ENCODE data around the gene S1PR1.

DNA sequence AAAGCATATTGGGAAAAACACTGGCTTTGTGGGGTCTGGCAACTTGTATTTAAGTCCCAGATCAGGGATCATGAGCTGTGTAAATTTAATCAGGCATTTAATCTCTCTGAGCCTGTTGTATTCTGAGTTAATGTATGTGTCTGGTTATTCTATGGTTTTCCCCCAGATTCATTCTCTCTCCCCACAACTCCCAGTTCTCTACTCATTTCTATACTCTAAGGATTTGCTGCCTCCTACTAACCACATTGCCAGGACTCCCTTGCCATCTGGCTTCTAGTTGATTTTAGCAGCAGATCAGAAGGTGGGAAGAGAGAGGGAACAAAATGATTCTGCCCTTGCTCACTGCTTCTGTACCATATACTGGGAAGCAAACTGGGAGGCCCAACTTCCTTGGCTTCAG, 31.4 kb upstream of the S1PR1 start:
- TF ChIP-seq, protein P1, sequence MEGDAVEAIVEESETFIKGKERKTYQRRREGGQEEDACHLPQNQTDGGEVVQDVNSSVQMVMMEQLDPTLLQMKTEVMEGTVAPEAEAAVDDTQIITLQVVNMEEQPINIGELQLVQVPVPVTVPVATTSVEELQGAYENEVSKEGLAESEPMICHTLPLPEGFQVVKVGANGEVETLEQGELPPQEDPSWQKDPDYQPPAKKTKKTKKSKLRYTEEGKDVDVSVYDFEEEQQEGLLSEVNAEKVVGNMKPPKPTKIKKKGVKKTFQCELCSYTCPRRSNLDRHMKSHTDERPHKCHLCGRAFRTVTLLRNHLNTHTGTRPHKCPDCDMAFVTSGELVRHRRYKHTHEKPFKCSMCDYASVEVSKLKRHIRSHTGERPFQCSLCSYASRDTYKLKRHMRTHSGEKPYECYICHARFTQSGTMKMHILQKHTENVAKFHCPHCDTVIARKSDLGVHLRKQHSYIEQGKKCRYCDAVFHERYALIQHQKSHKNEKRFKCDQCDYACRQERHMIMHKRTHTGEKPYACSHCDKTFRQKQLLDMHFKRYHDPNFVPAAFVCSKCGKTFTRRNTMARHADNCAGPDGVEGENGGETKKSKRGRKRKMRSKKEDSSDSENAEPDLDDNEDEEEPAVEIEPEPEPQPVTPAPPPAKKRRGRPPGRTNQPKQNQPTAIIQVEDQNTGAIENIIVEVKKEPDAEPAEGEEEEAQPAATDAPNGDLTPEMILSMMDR (IDR thresholded peaks at IDR 0.05), result no peak
- TF ChIP-seq POLR2AphosphoS5 (IDR thresholded peaks at IDR 0.05; ENCODE audit: insufficient read depth in 1 of 2, low read depth in 1 of 2), result no peak

Measured in vagina (tissue), 2 donors.